HCT116 (cell line): Measurements from ENCODE around the gene PLAGL1. TPM values are rescaled to one million over a fixed set of nuclear protein-coding genes. Genes with fewer than 3 reads are reported as not detected.

Experiments used
- ATAC-seq: fragments of 200-7000 bp; cut with Tn5 transposase; 2 replicates; pipeline ENCODE4 v1.9.1; 2020; ENCODE audit warnings: mild to moderate bottlenecking, moderate library complexity
- BruUV-seq: library from RNA; stranded (reverse); fragments of 400-500 nt; replicated peaks from 2 replicates; lab custom pipeline; 2021; lab: Mats Ljungman, UMichigan
- CTCF ChIA-PET: fragments of 300-600 bp; sonication (Branson Sonifier 250); formaldehyde crosslinking; loops from one replicate; lab custom pipeline; 2021; ENCODE audit warnings: antibody characterized with exemption; lab: Charles Lee
- POLR2A ChIA-PET: fragments of 300-600, 350-600 bp; sonication (Branson Sonifier 250); formaldehyde crosslinking; loops from one replicate; lab custom pipeline; 2021; ENCODE audit warnings: antibody characterized with exemption; lab: Charles Lee
- RAD21 ChIA-PET, 2 experiments: fragments of 300-600 bp; sonication (Branson Sonifier 250); formaldehyde crosslinking; loops; one replicate each; lab custom pipeline; 2023; ENCODE audit warnings: low total read pairs in 2 of 2; ENCODE audit not compliant: uncharacterized antibody in 2 of 2, unreplicated experiment in 2 of 2, low non-redundant PET in 1 of 2; lab: Charles Lee
- DNase-seq: peaks from one replicate; pipeline ENCODE4 v3.0.0-alpha.2; 2010; ENCODE audit warnings: low read depth, low spot score
- H2AFZ ChIP-seq: fragments of 200-600 bp; shearing (Covaris generic), sonication (generic); 2 replicates; pipeline ENCODE4 v1.6.1; 2017; ENCODE audit warnings: low read depth, mixed run types, mixed read lengths, antibody characterized with exemption, low read length; ENCODE audit not compliant: poor library complexity, severe bottlenecking
- H3K27ac ChIP-seq: 2 replicates; pipeline ENCODE4 v1.5.1; 2012; ENCODE audit warnings: low read depth, low read length
- H3K27me3 ChIP-seq: fragments of 200-600 bp; sonication (generic); 2 replicates; pipeline ENCODE4 v1.6.1; 2016; ENCODE audit warnings: mixed run types, low read length, mixed read lengths; ENCODE audit not compliant: insufficient read depth
- H3K36me3 ChIP-seq, 2 experiments: fragments of 200-500 bp in 1 of 2; fragments of 200-600 bp in 1 of 2; sonication (Bioruptor generic) in 1 of 2; sonication (generic) in 1 of 2; 2 replicates each; pipeline versions ENCODE4 v1.5.1 to v1.6.1; 2014 to 2016; ENCODE audit warnings: low read length in 2 of 2, inconsistent platforms in 1 of 2, mixed read lengths in 1 of 2, mixed run types in 1 of 2; ENCODE audit not compliant: insufficient read depth in 2 of 2, control insufficient read depth in 1 of 2
- H3K4me1 ChIP-seq, 2 experiments: fragments of 200-600 bp in 1 of 2; sonication (generic) in 1 of 2; 2 replicates each; pipeline versions ENCODE4 v1.5.1 to v1.6.1; 2012 to 2017; ENCODE audit warnings: low read length in 2 of 2, inconsistent platforms in 1 of 2, mild to moderate bottlenecking in 1 of 2, mixed read lengths in 1 of 2, mixed run types in 1 of 2, moderate library complexity in 1 of 2; ENCODE audit not compliant: insufficient read depth in 2 of 2, control insufficient read depth in 1 of 2
- H3K4me2 ChIP-seq: fragments of 200-600 bp; sonication (generic); 2 replicates; pipeline ENCODE4 v1.6.1; 2017; ENCODE audit warnings: mixed run types, low read length, mixed read lengths
- H3K4me3 ChIP-seq, 2 experiments: fragments of 200-600 bp in 1 of 2; sonication (generic) in 1 of 2; replicated peaks in 1 of 2; 2 replicates each; pipeline ENCODE4 v1.5.1; 2011 to 2016; ENCODE audit warnings: low read length in 2 of 2, control low read depth in 1 of 2, low read depth in 1 of 2, mild to moderate bottlenecking in 1 of 2, mixed read lengths in 1 of 2, mixed run types in 1 of 2
- H3K79me2 ChIP-seq: fragments of 200-600 bp; sonication (generic); 2 replicates; pipeline ENCODE4 v1.6.1; 2017; ENCODE audit warnings: mild to moderate bottlenecking, mixed run types, low read length, moderate library complexity, mixed read lengths; ENCODE audit not compliant: insufficient read depth
- H3K9ac ChIP-seq: fragments of 200-600 bp; sonication (generic); 2 replicates; pipeline ENCODE4 v1.6.1; 2016; ENCODE audit warnings: low read length, mixed read lengths
- H3K9me2 ChIP-seq: fragments of 200-600 bp; sonication (generic), shearing (Covaris generic); 2 replicates; pipeline ENCODE4 v1.6.1; 2017; ENCODE audit warnings: mixed run types, mild to moderate bottlenecking, moderate library complexity; ENCODE audit not compliant: insufficient read depth
- H3K9me3 ChIP-seq, 2 experiments: fragments of 200-500 bp in 1 of 2; fragments of 200-600 bp in 1 of 2; sonication (Bioruptor generic) in 1 of 2; sonication (generic) in 1 of 2; 2 replicates each; pipeline ENCODE4 v1.6.1; 2014 to 2017; ENCODE audit warnings: low read length in 2 of 2, mixed read lengths in 2 of 2, inconsistent platforms in 1 of 2, low read depth in 1 of 2, mild to moderate bottlenecking in 1 of 2, mixed run types in 1 of 2, moderate library complexity in 1 of 2; ENCODE audit not compliant: control insufficient read depth in 1 of 2, insufficient read depth in 1 of 2
- H4K20me1 ChIP-seq: fragments of 200-600 bp; sonication (generic), shearing (Covaris generic); 2 replicates; pipeline ENCODE4 v1.6.1; 2017; ENCODE audit warnings: mixed run types, mild to moderate bottlenecking, moderate library complexity; ENCODE audit not compliant: insufficient read depth
- EGR1 ChIP-seq: IDR thresholded peaks from 2 replicates; pipeline ENCODE4 v1.6.1; 2012; ENCODE audit warnings: low read depth
- ELF1 ChIP-seq: IDR thresholded peaks from 2 replicates; pipeline ENCODE4 v1.6.1; 2012; ENCODE audit warnings: low read depth, borderline replicate concordance
- FOSL1 ChIP-seq: IDR thresholded peaks from 2 replicates; pipeline ENCODE4 v1.6.1; 2012; ENCODE audit warnings: low read depth
- POLR2A ChIP-seq: IDR thresholded peaks from 2 replicates; pipeline ENCODE4 v1.7.0; 2011; ENCODE audit warnings: borderline replicate concordance; ENCODE audit not compliant: insufficient read depth, insufficient read length; ENCODE audit errors: extremely low read depth
- POLR2AphosphoS5 ChIP-seq: IDR thresholded peaks from 2 replicates; pipeline ENCODE4 v1.6.1; 2011; ENCODE audit warnings: mild to moderate bottlenecking, low read depth, low read length, moderate library complexity
- RAD21 ChIP-seq: IDR thresholded peaks from 2 replicates; pipeline ENCODE4 v1.6.1; 2012; ENCODE audit warnings: low read depth, mild to moderate bottlenecking
- YY1 ChIP-seq: IDR thresholded peaks from 2 replicates; pipeline ENCODE4 v1.6.1; 2011; ENCODE audit warnings: low read length, low read depth, moderate library complexity, mild to moderate bottlenecking; ENCODE audit not compliant: insufficient replicate concordance; ENCODE audit errors: extremely low read depth
- ZFX ChIP-seq: fragments of 450-650 bp; IDR thresholded peaks from 2 replicates; pipeline ENCODE4 v1.6.1; 2017
- ZNF274 ChIP-seq: fragments of 200-500 bp; sonication (Bioruptor generic); IDR thresholded peaks from 2 replicates; pipeline ENCODE4 v1.6.1; 2014; ENCODE audit warnings: mild to moderate bottlenecking, low read depth, low read length, inconsistent platforms
- intact Hi-C: fragments of 100-400 bp; cut with micrococcal nuclease; formaldehyde crosslinking; loops from 2 replicates; pipeline ENCODE4 v1.10.0; 2022
- total RNA-seq: library from RNA; stranded (reverse); gene quantifications from one replicate; pipeline ENCODE4 v1.2.1, GENCODE V29; 2021; ENCODE audit not compliant: unreplicated experiment
- TF ChIP-seq, protein P1 (sequence below): IDR thresholded peaks from 2 replicates; pipeline ENCODE4 v1.6.1; 2012; ENCODE audit warnings: low read depth
- TF ChIP-seq, protein P2 (sequence below): IDR thresholded peaks from 2 replicates; pipeline ENCODE4 v1.6.1; 2012
- TF ChIP-seq, protein P3 (sequence below): IDR thresholded peaks from 2 replicates; pipeline ENCODE4 v1.6.1; 2011; ENCODE audit warnings: mild to moderate bottlenecking, low read length, moderate library complexity; ENCODE audit not compliant: insufficient replicate concordance; ENCODE audit errors: extremely low read depth

PLAGL1 gene
- total RNA-seq, 1 experiment from 2014 or later, result 35.6 TPM

DNA sequence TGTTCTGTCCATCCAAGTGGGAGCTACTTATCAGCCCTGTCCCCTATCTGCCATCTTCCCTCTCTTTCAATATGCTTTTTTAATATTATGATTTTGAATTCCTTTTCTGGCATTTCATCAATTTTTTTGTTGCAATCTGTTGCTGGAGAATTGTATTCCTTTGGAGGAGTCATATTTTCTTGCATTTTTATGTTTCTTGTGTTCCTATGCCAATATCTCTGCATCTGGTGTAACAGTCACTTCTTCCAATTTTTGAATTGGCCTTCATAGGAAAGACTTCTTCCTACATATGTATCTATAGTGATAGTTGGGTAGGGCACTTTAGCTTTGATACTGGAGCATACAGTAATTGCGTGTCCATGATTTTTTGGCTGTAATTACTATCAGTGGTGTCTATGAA, 73.7 kb downstream of the PLAGL1 start:
- H3K79me2 ChIP-seq, result no peaks in the 10 kb centered on the region
- no peak overlapping the region for H2AFZ ChIP-seq
- no peaks in the 10 kb centered on the region for H3K4me1 ChIP-seq
- H3K9me3 ChIP-seq, result no peaks in the 10 kb centered on the region
- no peaks in the 10 kb centered on the region for H3K36me3 ChIP-seq
- no peak for ATAC-seq
- intact Hi-C loops, result no loop called here
- BruUV-seq, result no TSS peak
- TF ChIP-seq FOSL1 (no peak), ELF1 (no peak), POLR2A (no peak), YY1 (no peak), ZNF274 (no peak), ZFX (no peak), EGR1 (no peak), POLR2AphosphoS5 (no peak), RAD21 (no peak)
- TF ChIP-seq, protein P1, sequence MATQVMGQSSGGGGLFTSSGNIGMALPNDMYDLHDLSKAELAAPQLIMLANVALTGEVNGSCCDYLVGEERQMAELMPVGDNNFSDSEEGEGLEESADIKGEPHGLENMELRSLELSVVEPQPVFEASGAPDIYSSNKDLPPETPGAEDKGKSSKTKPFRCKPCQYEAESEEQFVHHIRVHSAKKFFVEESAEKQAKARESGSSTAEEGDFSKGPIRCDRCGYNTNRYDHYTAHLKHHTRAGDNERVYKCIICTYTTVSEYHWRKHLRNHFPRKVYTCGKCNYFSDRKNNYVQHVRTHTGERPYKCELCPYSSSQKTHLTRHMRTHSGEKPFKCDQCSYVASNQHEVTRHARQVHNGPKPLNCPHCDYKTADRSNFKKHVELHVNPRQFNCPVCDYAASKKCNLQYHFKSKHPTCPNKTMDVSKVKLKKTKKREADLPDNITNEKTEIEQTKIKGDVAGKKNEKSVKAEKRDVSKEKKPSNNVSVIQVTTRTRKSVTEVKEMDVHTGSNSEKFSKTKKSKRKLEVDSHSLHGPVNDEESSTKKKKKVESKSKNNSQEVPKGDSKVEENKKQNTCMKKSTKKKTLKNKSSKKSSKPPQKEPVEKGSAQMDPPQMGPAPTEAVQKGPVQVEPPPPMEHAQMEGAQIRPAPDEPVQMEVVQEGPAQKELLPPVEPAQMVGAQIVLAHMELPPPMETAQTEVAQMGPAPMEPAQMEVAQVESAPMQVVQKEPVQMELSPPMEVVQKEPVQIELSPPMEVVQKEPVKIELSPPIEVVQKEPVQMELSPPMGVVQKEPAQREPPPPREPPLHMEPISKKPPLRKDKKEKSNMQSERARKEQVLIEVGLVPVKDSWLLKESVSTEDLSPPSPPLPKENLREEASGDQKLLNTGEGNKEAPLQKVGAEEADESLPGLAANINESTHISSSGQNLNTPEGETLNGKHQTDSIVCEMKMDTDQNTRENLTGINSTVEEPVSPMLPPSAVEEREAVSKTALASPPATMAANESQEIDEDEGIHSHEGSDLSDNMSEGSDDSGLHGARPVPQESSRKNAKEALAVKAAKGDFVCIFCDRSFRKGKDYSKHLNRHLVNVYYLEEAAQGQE, result no peak
- TF ChIP-seq, protein P2, sequence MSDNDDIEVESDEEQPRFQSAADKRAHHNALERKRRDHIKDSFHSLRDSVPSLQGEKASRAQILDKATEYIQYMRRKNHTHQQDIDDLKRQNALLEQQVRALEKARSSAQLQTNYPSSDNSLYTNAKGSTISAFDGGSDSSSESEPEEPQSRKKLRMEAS, result no peak
- TF ChIP-seq, protein P3, sequence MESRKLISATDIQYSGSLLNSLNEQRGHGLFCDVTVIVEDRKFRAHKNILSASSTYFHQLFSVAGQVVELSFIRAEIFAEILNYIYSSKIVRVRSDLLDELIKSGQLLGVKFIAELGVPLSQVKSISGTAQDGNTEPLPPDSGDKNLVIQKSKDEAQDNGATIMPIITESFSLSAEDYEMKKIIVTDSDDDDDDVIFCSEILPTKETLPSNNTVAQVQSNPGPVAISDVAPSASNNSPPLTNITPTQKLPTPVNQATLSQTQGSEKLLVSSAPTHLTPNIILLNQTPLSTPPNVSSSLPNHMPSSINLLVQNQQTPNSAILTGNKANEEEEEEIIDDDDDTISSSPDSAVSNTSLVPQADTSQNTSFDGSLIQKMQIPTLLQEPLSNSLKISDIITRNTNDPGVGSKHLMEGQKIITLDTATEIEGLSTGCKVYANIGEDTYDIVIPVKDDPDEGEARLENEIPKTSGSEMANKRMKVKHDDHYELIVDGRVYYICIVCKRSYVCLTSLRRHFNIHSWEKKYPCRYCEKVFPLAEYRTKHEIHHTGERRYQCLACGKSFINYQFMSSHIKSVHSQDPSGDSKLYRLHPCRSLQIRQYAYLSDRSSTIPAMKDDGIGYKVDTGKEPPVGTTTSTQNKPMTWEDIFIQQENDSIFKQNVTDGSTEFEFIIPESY, result no peak
- DNase-seq, result no peak
- ChIA-PET POLR2A (no interaction called here), CTCF (no interaction called here), RAD21 (no interaction called here)
- H3K4me2 ChIP-seq, result no peak overlapping the region
- no peaks in the 10 kb centered on the region for H3K9me2 ChIP-seq
- no peaks in the 10 kb centered on the region for H4K20me1 ChIP-seq
- no peak overlapping the region for H3K27ac ChIP-seq
- H3K9ac ChIP-seq, result no peak overlapping the region
- no peak overlapping the region for H3K4me3 ChIP-seq
- H3K27me3 ChIP-seq, result no peaks in the 10 kb centered on the region
